Testis (tissue), 3 donors: Measurements from ENCODE around the gene RFX8. TPM values are rescaled to one million over a fixed set of nuclear protein-coding genes. Genes with fewer than 3 reads are reported as not detected.

Source experiments
- DNase-seq: peaks from one replicate; pipeline ENCODE4 v3.0.0-alpha.2; 2019
- H3K27ac ChIP-seq, 2 donors: fragments of 200-600 bp; sonication (generic); one replicate each; pipeline ENCODE4 v1.5.1; 2019
- H3K27me3 ChIP-seq: fragments of 200-600 bp; sonication (generic); one replicate; pipeline ENCODE4 v1.5.1; 2019
- H3K36me3 ChIP-seq: fragments of 200-600 bp; sonication (generic); one replicate; pipeline ENCODE4 v1.5.1; 2017; ENCODE audit warnings: low read depth; ENCODE audit errors: missing control alignments
- H3K4me1 ChIP-seq: fragments of 200-600 bp; sonication (generic); one replicate; pipeline ENCODE4 v1.5.1; 2019
- H3K4me3 ChIP-seq, 2 donors: fragments of 200-600 bp; sonication (generic); one replicate each; pipeline ENCODE4 v1.5.1; 2017 to 2019
- H3K9me3 ChIP-seq: fragments of 200-600 bp; sonication (generic); one replicate; pipeline ENCODE4 v1.5.1; 2017
- CTCF ChIP-seq, 3 experiments: fragments of 450-650 bp in 2 of 3; fragments of 200-600 bp in 1 of 3; sonication (generic) in 1 of 3; IDR thresholded peaks; one replicate each; pipeline ENCODE4 v1.5.1; 2016 to 2019; ENCODE audit warnings: antibody characterized with exemption in 3 of 3, mild to moderate bottlenecking in 2 of 3, moderate library complexity in 1 of 3
- POLR2A ChIP-seq: fragments of 450-650 bp; IDR thresholded peaks from one replicate; pipeline ENCODE4 v1.6.1; 2017; ENCODE audit warnings: antibody characterized with exemption, mild to moderate bottlenecking, moderate library complexity
- WGBS, 2 donors: methylation state at CpG; one replicate each; pipeline ENCODE4 v1.1.5; 2018; 5-methylcytosine and 5-hydroxymethylcytosine counted together
- intact Hi-C: fragments of 100-400 bp; cut with DNase I; formaldehyde crosslinking; loops from one replicate; pipeline ENCODE4 v1.15.1; 2023; ENCODE audit warnings: low total_unique reads
- polyA plus RNA-seq: library from polyadenylated mRNA; stranded (reverse); fragments of 350-450 nt; fragmentation: Illumina TruSeq; extraction: RNeasy Lipid Tissue Mini Kit (QIAGEN cat#74804); gene quantifications from one replicate; pipeline ENCODE4 v1.2.3, GENCODE V29; 2014; ENCODE audit warnings: low read depth, low replicate concordance; ENCODE audit not compliant: insufficient read depth
- total RNA-seq, 2 donors: library from RNA; depleted of rRNA; stranded (reverse); fragments of >200 nt; gene quantifications; one replicate each; pipeline ENCODE4 v1.2.3, GENCODE V29; 2016

RFX8 gene
- total and polyA plus RNA-seq, 3 donors from 2014 or later: 1.8 to 4.0 (median 2.7) TPM

GRCh38 chr2:101517758-101518271 is 42.9 kb upstream of the RFX8 start:
- no peaks in the 10 kb centered on the region for H3K9me3 ChIP-seq
- no peaks in the 10 kb centered on the region for H3K27me3 ChIP-seq
- no peak overlapping the region for H3K27ac ChIP-seq
- intact Hi-C loops: loop anchor here (10.0 kb wide), 1 partner anchor 307 kb away; no protein-coding TSS in a partner anchor
- H3K4me1 ChIP-seq: peaks cover 7% of the 10 kb centered on the region
- TF ChIP-seq POLR2A (no peak), CTCF (IDR thresholded peaks at IDR 0.05) (no peak)
- H3K4me3 ChIP-seq: no peak overlapping the region
- no peak for DNase-seq
- H3K36me3 ChIP-seq: no peaks in the 10 kb centered on the region

GRCh38 chr2:101516823-101517690 is 42.1 kb upstream of the RFX8 start:
- DNase-seq: no peak
- Histone ChIP-seq H3K36me3 (no peaks in the 10 kb centered on the region), H3K27ac (no peak overlapping the region), H3K4me1 (peaks cover 7% of the 10 kb centered on the region), H3K4me3 (no peak overlapping the region), H3K9me3 (no peaks in the 10 kb centered on the region), H3K27me3 (no peaks in the 10 kb centered on the region)
- 75 to 81% methylated on average over 7 to 8 of the region's 8 CpGs for WGBS, 2 donors
- TF ChIP-seq POLR2A (no peak), CTCF (IDR thresholded peaks at IDR 0.05) (no peak)
- intact Hi-C loops: loop anchor here (10.0 kb wide), 1 partner anchor 308 kb away; no protein-coding TSS in a partner anchor

- Histone ChIP-seq H3K4me3 (no peak overlapping the region), H3K9me3 (no peaks in the 10 kb centered on the region), H3K4me1 (peaks cover 7% of the 10 kb centered on the region), H3K27ac (no peak overlapping the region), H3K27me3 (no peaks in the 10 kb centered on the region), H3K36me3 (no peaks in the 10 kb centered on the region)
- no peak for DNase-seq
- TF ChIP-seq CTCF (IDR thresholded peaks at IDR 0.05) (no peak), POLR2A (no peak)
- WGBS, 2 donors: 92 to 97% methylated on average over 5 of the region's 5 CpGs
- intact Hi-C loops: loop anchor here (10.0 kb wide), 1 partner anchor 308 kb away; no protein-coding TSS in a partner anchor
Observed at GRCh38 chr2:101516349-101516748, 41.4 kb upstream of the RFX8 start.

- H3K4me1 ChIP-seq: peaks cover 7% of the 10 kb centered on the region
- intact Hi-C loops: loop anchor here (10.0 kb wide), 1 partner anchor 309 kb away; no protein-coding TSS in a partner anchor
- no peaks in the 10 kb centered on the region for H3K9me3 ChIP-seq
- no peak overlapping the region for H3K27ac ChIP-seq
- TF ChIP-seq POLR2A (no peak), CTCF (IDR thresholded peaks at IDR 0.05) (no peak)
- H3K4me3 ChIP-seq: no peak overlapping the region
- peak; percentile 23 for DNase-seq
- no peaks in the 10 kb centered on the region for H3K27me3 ChIP-seq
- WGBS, 2 donors: 21 to 29% methylated on average over 5 of the region's 5 CpGs
- H3K36me3 ChIP-seq: no peaks in the 10 kb centered on the region
Observed at GRCh38 chr2:101515477-101515876, 40.6 kb upstream of the RFX8 start.
